Epithelial cell of esophagus (primary cell): ENCODE data around the gene PRPSAP2.
A peak's percentile ranks its signal among the peaks of the same experiment; 100 is the strongest.

Source experiments
- DNase-seq: peaks from one replicate; pipeline ENCODE4 v3.0.0; 2010; ENCODE audit warnings: low read depth
- H3K4me3 ChIP-seq: 2 replicates; pipeline ENCODE4 v1.5.1; 2011; ENCODE audit warnings: mild to moderate bottlenecking, low read length, control low read depth
- CTCF ChIP-seq: IDR thresholded peaks from 2 replicates; pipeline ENCODE4 v1.5.1; 2011; ENCODE audit warnings: low read depth, mild to moderate bottlenecking, low read length, control low read depth, inconsistent platforms; ENCODE audit not compliant: insufficient read depth; ENCODE audit errors: missing control alignments

The PRPSAP2 gene

GRCh38 chr17:18854956-18855355, 3.0 kb upstream of the PRPSAP2 start:
- TF ChIP-seq CTCF = no peak
- H3K4me3 ChIP-seq = no peak overlapping the region
- DNase-seq = no peak

- DNase-seq = peak; percentile 97
- peak overlapping the region; percentile 70 for H3K4me3 ChIP-seq
- no peak for TF ChIP-seq CTCF
These were observed 1.9 kb upstream of the PRPSAP2 start for GRCh38 chr17:18855831-18856569.

GRCh38 chr17:18856570-18856915, 1.4 kb upstream of the PRPSAP2 start:
- TF ChIP-seq CTCF = no peak
- no peak for DNase-seq
- H3K4me3 ChIP-seq = peak overlapping the region; percentile 70

GRCh38 chr17:18858567-18859245, 775 bp downstream of the PRPSAP2 start:
- peak overlapping the region; percentile 47 for H3K4me3 ChIP-seq
- TF ChIP-seq CTCF = no peak
- no peak for DNase-seq

GRCh38 chr17:18859256-18859655, 1.3 kb downstream of the PRPSAP2 start:
- DNase-seq = peak; percentile 45
- TF ChIP-seq CTCF = no peak
- peak overlapping the region; percentile 47 for H3K4me3 ChIP-seq

GRCh38 chr17:18860161-18860972, 2.4 kb downstream of the PRPSAP2 start:
- peak; percentile 60 for DNase-seq
- no peak overlapping the region for H3K4me3 ChIP-seq
- TF ChIP-seq CTCF = no peak
